A673 (cell line): ENCODE results near the gene C3orf22. TPM values are rescaled to one million over a fixed set of nuclear protein-coding genes. Genes with fewer than 3 reads are reported as not detected.

Experiments
- BruUV-seq: library from RNA; stranded (reverse); fragments of 400-500 nt; replicated peaks from 2 replicates; lab custom pipeline; 2021; lab: Mats Ljungman, UMichigan
- CTCF ChIA-PET: fragments of 300-600 bp; sonication (Branson Sonifier 250); formaldehyde crosslinking; loops from one replicate; lab custom pipeline; 2022; ENCODE audit warnings: antibody characterized with exemption; lab: Charles Lee
- POLR2A ChIA-PET: fragments of 300-600 bp; sonication (Branson Sonifier 250); formaldehyde crosslinking; loops from one replicate; lab custom pipeline; 2022; ENCODE audit warnings: antibody characterized with exemption; ENCODE audit not compliant: low non-redundant PET; lab: Charles Lee
- DNase-seq: peaks from one replicate; pipeline ENCODE4 v3.0.0-alpha.2; 2015; ENCODE audit warnings: low spot score
- H3K27ac ChIP-seq: fragments of 200-600 bp; sonication (generic); 2 replicates; pipeline ENCODE4 v1.5.1; 2016; ENCODE audit warnings: mixed run types, low read depth, mild to moderate bottlenecking, mixed read lengths, antibody characterized with exemption, low read length; ENCODE audit not compliant: poor library complexity, severe bottlenecking
- H3K27me3 ChIP-seq: fragments of 200-600 bp; sonication (generic); replicated peaks from 2 replicates; pipeline ENCODE4 v1.6.1; 2017; ENCODE audit warnings: mixed run types, low read depth, mild to moderate bottlenecking, mixed read lengths, antibody characterized with exemption, low read length; ENCODE audit not compliant: insufficient read depth, poor library complexity
- H3K36me3 ChIP-seq: fragments of 200-600 bp; sonication (generic); 2 replicates; pipeline ENCODE4 v1.6.1; 2016; ENCODE audit warnings: mixed run types, mild to moderate bottlenecking, mixed read lengths, antibody characterized with exemption, low read length; ENCODE audit not compliant: insufficient read depth, poor library complexity, severe bottlenecking
- H3K4me1 ChIP-seq: fragments of 200-600 bp; sonication (generic); 2 replicates; pipeline ENCODE4 v1.6.1; 2017; ENCODE audit warnings: mixed run types, mild to moderate bottlenecking, mixed read lengths, antibody characterized with exemption, low read length; ENCODE audit not compliant: insufficient read depth, poor library complexity, severe bottlenecking
- H3K4me3 ChIP-seq: fragments of 200-600 bp; sonication (generic); 2 replicates; pipeline ENCODE4 v1.5.1; 2016; ENCODE audit warnings: low read depth, mixed run types, mild to moderate bottlenecking, mixed read lengths, low read length; ENCODE audit not compliant: poor library complexity, severe bottlenecking
- H3K9me3 ChIP-seq: fragments of 200-600 bp; sonication (generic); 2 replicates; pipeline ENCODE4 v1.6.1; 2016; ENCODE audit warnings: mixed run types, low read depth, mild to moderate bottlenecking, mixed read lengths, antibody characterized with exemption, low read length; ENCODE audit not compliant: poor library complexity, severe bottlenecking
- CTCF ChIP-seq: fragments of 300-800, 200-600 bp; sonication (generic); conservative IDR thresholded peaks from 2 replicates; pipeline ENCODE4 v1.5.1; 2017; ENCODE audit warnings: low read depth, mild to moderate bottlenecking, antibody characterized with exemption, low read length, moderate library complexity, mixed read lengths
- EZH2 ChIP-seq: fragments of 200-600 bp; sonication (generic); IDR thresholded peaks from 2 replicates; pipeline ENCODE4 v1.6.1; 2017; ENCODE audit warnings: borderline replicate concordance, low read depth, mild to moderate bottlenecking, mixed read lengths, antibody characterized with exemption, low read length; ENCODE audit not compliant: poor library complexity, severe bottlenecking
- intact Hi-C: fragments of 100-400 bp; cut with micrococcal nuclease; formaldehyde crosslinking; loops from one replicate; pipeline ENCODE4 v1.10.0; 2022; ENCODE audit not compliant: unreplicated experiment
- total RNA-seq: library from RNA; stranded (reverse); gene quantifications from 2 replicates; pipeline ENCODE4 v1.2.3, GENCODE V29; 2021

The C3orf22 gene
- total RNA-seq, 1 experiment from 2014 or later, result not detected

- TF ChIP-seq CTCF (no peak), EZH2 (no peak)
- ChIA-PET CTCF (no interaction called here), POLR2A (no interaction called here)
- H3K9me3 ChIP-seq, result no peaks in the 10 kb centered on the region
- no peaks in the 10 kb centered on the region for H3K4me1 ChIP-seq
- intact Hi-C loops, result no loop called here
- no peak overlapping the region for H3K4me3 ChIP-seq
- H3K27ac ChIP-seq, result no peak overlapping the region
- BruUV-seq, result no TSS peak
- no peak for DNase-seq
- H3K36me3 ChIP-seq, result no peaks in the 10 kb centered on the region
- no peaks in the 10 kb centered on the region for H3K27me3 ChIP-seq
Measured at GRCh38 chr3:126511291-126511690, 47.4 kb downstream of the C3orf22 start.

- ChIA-PET CTCF (no interaction called here), POLR2A (no interaction called here)
- intact Hi-C loops, result no loop called here
- H3K27me3 ChIP-seq, result no peaks in the 10 kb centered on the region
- no peaks in the 10 kb centered on the region for H3K36me3 ChIP-seq
- no peak overlapping the region for H3K27ac ChIP-seq
- H3K4me3 ChIP-seq, result no peak overlapping the region
- TF ChIP-seq CTCF, result no peak
- TF ChIP-seq EZH2, result no peak
- BruUV-seq, result no TSS peak
- no peaks in the 10 kb centered on the region for H3K9me3 ChIP-seq
- DNase-seq, result no peak
- H3K4me1 ChIP-seq, result no peaks in the 10 kb centered on the region
Measured at GRCh38 chr3:126510308-126510910, 48.3 kb downstream of the C3orf22 start.

- POLR2A ChIA-PET, result no interaction called here
- Histone ChIP-seq H3K36me3 (no peaks in the 10 kb centered on the region), H3K4me3 (no peak overlapping the region), H3K9me3 (no peaks in the 10 kb centered on the region), H3K27me3 (peaks cover 4% of the 10 kb centered on the region), H3K4me1 (no peaks in the 10 kb centered on the region), H3K27ac (no peak overlapping the region)
- intact Hi-C loops, result no loop called here
- no peak for TF ChIP-seq CTCF
- no peak for TF ChIP-seq EZH2
- BruUV-seq, result no TSS peak
- DNase-seq, result no peak
- CTCF ChIA-PET, result no interaction called here
Measured at GRCh38 chr3:126509597-126510307, 49.0 kb downstream of the C3orf22 start.
